Measurements from ENCODE around the gene GBF1. TPM values are rescaled to one million over a fixed set of nuclear protein-coding genes. Genes with fewer than 3 reads are reported as not detected.

The GBF1 gene
- total and polyA plus RNA-seq, 2 of the 13 experiments (the other 11 are each of a cell fraction or from before 2014, with no cell fraction given) = 17.1 to 21.9 TPM

- in situ Hi-C loops (cut with HindIII; ENCODE audit: extremely low pct_ligation_motif_present, low pct_unique_long_range_greater_than_20kb) = loop anchor here (10.0 kb wide), 1 partner anchor 68 kb away; no protein-coding TSS in a partner anchor
- CTCF ChIA-PET (ENCODE audit: low intra/inter-chr PET ratio, low total read pairs) = no interaction called here
Measured at GRCh38 chr10:102406815-102407214, 161.5 kb downstream of the GBF1 start.

DNA sequence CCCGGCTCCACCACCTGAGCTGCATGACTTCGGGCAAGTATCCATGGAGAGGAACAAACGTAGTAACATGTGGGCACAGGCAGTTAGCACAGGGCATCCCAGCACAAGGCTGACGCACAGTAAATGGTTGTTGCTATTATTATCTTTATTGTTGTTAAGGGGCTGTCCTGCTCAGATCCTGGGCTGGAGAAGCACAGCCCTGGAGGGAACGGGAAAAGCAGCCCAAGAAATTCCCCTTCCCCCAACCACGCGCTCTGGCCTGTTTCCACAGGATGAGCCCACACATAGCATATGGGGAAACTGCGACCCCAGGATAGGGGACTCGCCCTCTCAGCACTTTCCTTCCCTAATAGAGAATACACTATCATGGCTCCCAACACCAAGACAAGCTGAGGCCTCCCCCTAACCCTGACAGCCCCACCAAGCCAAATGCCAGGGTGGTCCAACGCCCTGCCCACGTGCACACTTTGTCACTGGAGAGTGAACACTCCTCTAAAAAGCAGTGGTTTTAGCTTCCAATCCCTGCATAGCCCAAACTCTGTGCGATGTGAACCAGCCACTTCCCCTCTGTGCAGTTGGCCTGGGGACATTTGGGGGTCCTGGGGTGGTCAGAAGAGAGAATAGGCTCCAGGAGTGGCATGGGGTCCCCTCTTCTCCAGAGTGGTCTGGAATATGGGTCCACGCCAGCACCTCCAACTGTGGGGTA is 162.2 kb downstream of the GBF1 start:
- H3K4me2 ChIP-seq (ENCODE audit: low read depth, low read length) = no peak overlapping the region
- no TSS peak for BruUV-seq (replicated peaks)
- intact Hi-C loops (cut with micrococcal nuclease; ENCODE audit: unreplicated experiment) = no loop called here

More at GRCh38 chr10:102406815-102407214, 161.5 kb downstream of the GBF1 start:
- no peak for FAIRE-seq
- BruUV-seq (replicated peaks) = no TSS peak
- H3K4me2 ChIP-seq (ENCODE audit: low read depth, low read length) = no peak overlapping the region
- POLR2A ChIA-PET = no interaction called here
- H2AFZ ChIP-seq (ENCODE audit: low read length) = no peak overlapping the region
- TF ChIP-seq XRCC5 (optimal IDR thresholded peaks at IDR 0.05; ENCODE audit: low read length) (no peak), POLR2AphosphoS2 (IDR thresholded peaks at IDR 0.05; ENCODE audit: low read depth, low read length) (no peak), SP2 (CRISPR knock-in tag; IDR thresholded peaks at IDR 0.05) (no peak)
- H3K4me1 ChIP-seq (ENCODE audit: insufficient read depth, low read length) = peaks cover 25% of the 10 kb centered on the region
- DNase-seq (ENCODE audit: low spot score) = no peak
- no peaks in the 10 kb centered on the region for H3K9me3 ChIP-seq (ENCODE audit: low read length)
- H4K20me1 ChIP-seq (ENCODE audit: insufficient read depth, low read length) = peaks cover 4% of the 10 kb centered on the region; the same call in 1 of the 2 replicates
- H3K4me3 ChIP-seq (replicated peaks in 1 of 3; ENCODE audit: insufficient read depth in 1 of 3, low read depth in 2 of 3, low read length in 3 of 3) = no peak overlapping the region
- 0% methylated on average over 2 of the region's 2 CpGs for WGBS (ENCODE audit: low lambda C conversion rate)
- H3K79me2 ChIP-seq (ENCODE audit: insufficient read depth, low read length) = no peaks in the 10 kb centered on the region
- peaks cover 17 to 50% of the 10 kb centered on the region in 2 experiments for H3K27me3 ChIP-seq (ENCODE audit: control insufficient read depth in 1 of 2, insufficient read depth in 2 of 2, low read length in 2 of 2)
- H3K27ac ChIP-seq (ENCODE audit: extremely low read length, insufficient read depth, low read length) = no peak overlapping the region
- ATAC-seq = no peak
- H3K36me3 ChIP-seq (replicated peaks in 1 of 2; ENCODE audit: control insufficient read depth in 1 of 2, insufficient read depth in 2 of 2, low read length in 2 of 2) = no peaks in the 10 kb centered on the region
- intact Hi-C loops (cut with micrococcal nuclease; ENCODE audit: unreplicated experiment) = no loop called here
- no peak overlapping the region for H3K9ac ChIP-seq (ENCODE audit: insufficient read depth, low read depth, low read length)

More for the DNA sequence above, 162.2 kb downstream of the GBF1 start:
- 51% methylated on average over 12 of the region's 13 CpGs for WGBS (ENCODE audit: low lambda C conversion rate)
- Histone ChIP-seq H3K9ac (ENCODE audit: insufficient read depth, low read depth, low read length) (no peak overlapping the region), H3K27me3 (ENCODE audit: control insufficient read depth in 1 of 2, insufficient read depth in 2 of 2, low read length in 2 of 2) (peaks cover 22 to 58% of the 10 kb centered on the region in 2 experiments), H3K9me3 (ENCODE audit: low read length) (no peaks in the 10 kb centered on the region), H3K79me2 (ENCODE audit: insufficient read depth, low read length) (no peaks in the 10 kb centered on the region), H3K27ac (ENCODE audit: extremely low read length, insufficient read depth, low read length) (no peak overlapping the region), H3K4me3 (replicated peaks in 1 of 3; ENCODE audit: insufficient read depth in 1 of 3, low read depth in 2 of 3, low read length in 3 of 3) (no peak overlapping the region), H2AFZ (ENCODE audit: low read length) (no peak overlapping the region), H3K4me1 (ENCODE audit: insufficient read depth, low read length) (peaks cover 25% of the 10 kb centered on the region), H4K20me1 (ENCODE audit: insufficient read depth, low read length) (peaks cover 4% of the 10 kb centered on the region; the same call in 1 of the 2 replicates), H3K36me3 (replicated peaks in 1 of 2; ENCODE audit: control insufficient read depth in 1 of 2, insufficient read depth in 2 of 2, low read length in 2 of 2) (no peaks in the 10 kb centered on the region)
- ATAC-seq (no peak), DNase-seq (ENCODE audit: low spot score) (no peak), FAIRE-seq (no peak)
- ChIA-PET POLR2A (no interaction called here), CTCF (ENCODE audit: low intra/inter-chr PET ratio, low total read pairs) (no interaction called here)
- in situ Hi-C loops (cut with HindIII; ENCODE audit: extremely low pct_ligation_motif_present, low pct_unique_long_range_greater_than_20kb) = loop anchor here (10.0 kb wide), 1 partner anchor 67 kb away; no protein-coding TSS in a partner anchor
- TF ChIP-seq ZNF496 (CRISPR knock-in tag; IDR thresholded peaks at IDR 0.05; ENCODE audit: insufficient replicate concordance) (no peak), ZNF564 (CRISPR knock-in tag; IDR thresholded peaks at IDR 0.05) (no peak), ARNT2 (CRISPR knock-in tag; IDR thresholded peaks at IDR 0.05; ENCODE audit: low read depth) (no peak), MAZ (IDR thresholded peaks at IDR 0.05; ENCODE audit: borderline replicate concordance, low read depth, low read length) (no peak), MAZ (CRISPR knock-in tag; IDR thresholded peaks at IDR 0.05; ENCODE audit: low read depth) (no peak), RXRA (CRISPR knock-in tag; IDR thresholded peaks at IDR 0.05) (no peak), HOXA9 (CRISPR knock-in tag; IDR thresholded peaks at IDR 0.05; ENCODE audit: borderline replicate concordance) (no peak), ZNF230 (CRISPR knock-in tag; IDR thresholded peaks at IDR 0.05) (no peak), THAP11 (CRISPR knock-in tag; IDR thresholded peaks at IDR 0.05) (no peak), MYNN (CRISPR knock-in tag; IDR thresholded peaks at IDR 0.05; ENCODE audit: low read depth) (no peak), TCF7L2 (IDR thresholded peaks at IDR 0.05; ENCODE audit: low read depth, low read length) (no peak), ZNF776 (CRISPR knock-in tag; IDR thresholded peaks at IDR 0.05) (no peak), ASH2L (IDR thresholded peaks at IDR 0.05; ENCODE audit: insufficient read length, low read depth, low read length) (no peak)
